ENCODE data around the gene ANO2. TPM values are rescaled to one million over a fixed set of nuclear protein-coding genes. Genes with fewer than 3 reads are reported as not detected.

Gene ANO2
- total and polyA plus RNA-seq, 4 donors = 0.03 to 0.25 (median 0.15) TPM

- no peak overlapping the region for H3K9ac ChIP-seq (ENCODE audit: low read depth in 1 of 2, low read length in 2 of 2)
- H3K27ac ChIP-seq (ENCODE audit: low read depth in 1 of 2, low read length in 2 of 2) = no peak overlapping the region
- no peaks in the 10 kb centered on the region for H3K9me3 ChIP-seq (ENCODE audit: control insufficient read depth in 4 of 4, low read length in 3 of 4)
- no peaks in the 10 kb centered on the region for H3K36me3 ChIP-seq (ENCODE audit: control insufficient read depth in 4 of 4, insufficient read depth in 3 of 4, low read depth in 1 of 4, low read length in 3 of 4)
- no peaks in the 10 kb centered on the region for H3K4me1 ChIP-seq (ENCODE audit: control insufficient read depth in 4 of 4, insufficient read depth in 4 of 4, low read length in 3 of 4)
- no peak overlapping the region for H3K4me3 ChIP-seq (ENCODE audit: low read depth in 1 of 3, low read length in 3 of 3)
- peaks cover 0 to 10% (median 1%) of the 10 kb centered on the region in 4 donors for H3K27me3 ChIP-seq (ENCODE audit: control insufficient read depth in 4 of 4, insufficient read depth in 4 of 4, low read length in 3 of 4)
- no peak for DNase-seq (ENCODE audit: low spot score)
- no peak for TF ChIP-seq HNF4G (IDR thresholded peaks at IDR 0.05)
- no peak for TF ChIP-seq GABPA (IDR thresholded peaks at IDR 0.05 in 1 of 2, conservative IDR thresholded peaks at IDR 0.05 in 1 of 2)
- no peak for TF ChIP-seq ZBTB33 (IDR thresholded peaks at IDR 0.05)
- TF ChIP-seq SP1 (IDR thresholded peaks at IDR 0.05) = no peak
- TF ChIP-seq, protein P1, sequence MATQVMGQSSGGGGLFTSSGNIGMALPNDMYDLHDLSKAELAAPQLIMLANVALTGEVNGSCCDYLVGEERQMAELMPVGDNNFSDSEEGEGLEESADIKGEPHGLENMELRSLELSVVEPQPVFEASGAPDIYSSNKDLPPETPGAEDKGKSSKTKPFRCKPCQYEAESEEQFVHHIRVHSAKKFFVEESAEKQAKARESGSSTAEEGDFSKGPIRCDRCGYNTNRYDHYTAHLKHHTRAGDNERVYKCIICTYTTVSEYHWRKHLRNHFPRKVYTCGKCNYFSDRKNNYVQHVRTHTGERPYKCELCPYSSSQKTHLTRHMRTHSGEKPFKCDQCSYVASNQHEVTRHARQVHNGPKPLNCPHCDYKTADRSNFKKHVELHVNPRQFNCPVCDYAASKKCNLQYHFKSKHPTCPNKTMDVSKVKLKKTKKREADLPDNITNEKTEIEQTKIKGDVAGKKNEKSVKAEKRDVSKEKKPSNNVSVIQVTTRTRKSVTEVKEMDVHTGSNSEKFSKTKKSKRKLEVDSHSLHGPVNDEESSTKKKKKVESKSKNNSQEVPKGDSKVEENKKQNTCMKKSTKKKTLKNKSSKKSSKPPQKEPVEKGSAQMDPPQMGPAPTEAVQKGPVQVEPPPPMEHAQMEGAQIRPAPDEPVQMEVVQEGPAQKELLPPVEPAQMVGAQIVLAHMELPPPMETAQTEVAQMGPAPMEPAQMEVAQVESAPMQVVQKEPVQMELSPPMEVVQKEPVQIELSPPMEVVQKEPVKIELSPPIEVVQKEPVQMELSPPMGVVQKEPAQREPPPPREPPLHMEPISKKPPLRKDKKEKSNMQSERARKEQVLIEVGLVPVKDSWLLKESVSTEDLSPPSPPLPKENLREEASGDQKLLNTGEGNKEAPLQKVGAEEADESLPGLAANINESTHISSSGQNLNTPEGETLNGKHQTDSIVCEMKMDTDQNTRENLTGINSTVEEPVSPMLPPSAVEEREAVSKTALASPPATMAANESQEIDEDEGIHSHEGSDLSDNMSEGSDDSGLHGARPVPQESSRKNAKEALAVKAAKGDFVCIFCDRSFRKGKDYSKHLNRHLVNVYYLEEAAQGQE (IDR thresholded peaks at IDR 0.05) = no peak
- TF ChIP-seq FOXA1 (IDR thresholded peaks at IDR 0.05) = no peak
- no peak for TF ChIP-seq YY1 (IDR thresholded peaks at IDR 0.05)
- no peak for TF ChIP-seq CTCF (IDR thresholded peaks at IDR 0.05; ENCODE audit: low read depth, low read length, missing input control)
- no peak for TF ChIP-seq TAF1 (conservative IDR thresholded peaks at IDR 0.05)
- 75% methylated on average over 2 of the region's 2 CpGs for WGBS
These were observed 294.8 kb downstream of the ANO2 start for GRCh38 chr12:5650281-5650680.

DNA sequence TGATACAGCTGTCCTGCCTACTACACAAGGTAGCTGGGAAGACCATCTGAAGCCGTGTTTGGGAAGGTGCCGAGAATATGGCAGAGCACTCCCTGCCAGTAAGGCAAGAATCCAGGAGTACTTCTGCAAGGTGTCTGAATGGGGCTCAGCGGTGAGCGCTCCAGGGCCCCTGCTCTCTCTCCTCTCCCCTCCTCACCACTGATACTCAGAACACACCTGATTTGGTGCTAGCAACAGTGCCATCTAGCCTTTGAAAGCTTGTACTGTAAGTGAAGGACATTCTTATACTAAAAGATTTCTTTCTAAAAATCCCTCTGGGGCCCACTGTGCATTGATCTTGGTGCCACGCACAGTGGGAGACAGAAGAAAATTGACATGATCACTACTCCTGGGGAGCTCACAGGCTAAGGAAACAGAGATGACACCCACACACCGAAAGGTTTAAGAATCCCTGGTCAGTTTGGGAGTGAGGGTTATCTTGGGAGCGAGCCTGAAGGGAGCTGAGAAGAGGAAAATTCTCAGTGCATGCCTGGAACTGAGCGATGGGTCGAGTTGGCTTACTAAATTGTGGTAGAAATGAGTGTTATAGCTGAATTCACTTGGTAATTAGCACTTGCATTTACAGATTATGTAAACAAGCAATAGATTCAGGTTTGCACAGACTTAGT, 296.2 kb downstream of the ANO2 start:
- Histone ChIP-seq H3K36me3 (ENCODE audit: control insufficient read depth in 4 of 4, insufficient read depth in 3 of 4, low read depth in 1 of 4, low read length in 3 of 4) (no peaks in the 10 kb centered on the region), H3K9ac (ENCODE audit: low read depth in 1 of 2, low read length in 2 of 2) (no peak overlapping the region), H3K4me1 (ENCODE audit: control insufficient read depth in 4 of 4, insufficient read depth in 4 of 4, low read length in 3 of 4) (no peaks in the 10 kb centered on the region), H3K27ac (ENCODE audit: low read depth in 1 of 2, low read length in 2 of 2) (no peak overlapping the region), H3K4me3 (ENCODE audit: low read depth in 1 of 3, low read length in 3 of 3) (no peak overlapping the region), H3K27me3 (ENCODE audit: control insufficient read depth in 4 of 4, insufficient read depth in 4 of 4, low read length in 3 of 4) (peaks cover 0 to 10% (median 1%) of the 10 kb centered on the region in 4 donors), H3K9me3 (ENCODE audit: control insufficient read depth in 4 of 4, low read length in 3 of 4) (no peaks in the 10 kb centered on the region)
- WGBS = 32% methylated on average over 9 of the region's 9 CpGs
- DNase-seq (ENCODE audit: low spot score) = no peak
- no peak for TF ChIP-seq ATF3 (IDR thresholded peaks at IDR 0.05)
- TF ChIP-seq FOXA1 (IDR thresholded peaks at IDR 0.05) = no peak
- TF ChIP-seq HNF4A (conservative IDR thresholded peaks at IDR 0.05) = no peak
- no peak for TF ChIP-seq SP1 (IDR thresholded peaks at IDR 0.05)
- TF ChIP-seq JUND (IDR thresholded peaks at IDR 0.05) = no peak
- no peak for TF ChIP-seq GABPA (IDR thresholded peaks at IDR 0.05 in 1 of 2, conservative IDR thresholded peaks at IDR 0.05 in 1 of 2)
- no peak for TF ChIP-seq ZBTB33 (IDR thresholded peaks at IDR 0.05)
- TF ChIP-seq RAD21 (IDR thresholded peaks at IDR 0.05) = peak; percentile 75 to 78
- peak; percentile 43 for TF ChIP-seq CTCF (IDR thresholded peaks at IDR 0.05; ENCODE audit: low read depth, low read length, missing input control)
- TF ChIP-seq TAF1 (conservative IDR thresholded peaks at IDR 0.05) = no peak
- TF ChIP-seq HNF4G (IDR thresholded peaks at IDR 0.05) = no peak
- TF ChIP-seq, protein P1 (IDR thresholded peaks at IDR 0.05) = no peak

Measured in liver (tissue), 9 donors.